GM18867 (cell line): ENCODE measurements around the gene GALNT6.
"Not testable (repeated sequence)": the region's sequence is repeated elsewhere in the genome, so short reads cannot be mapped to it uniquely, and the experiment has no call there.

Experiments
- ATAC-seq: cut with Tn5 transposase; IDR thresholded peaks from one replicate; pipeline ENCODE4 v1.9.1; 2021; ENCODE audit warnings: mild to moderate bottlenecking, moderate library complexity; ENCODE audit not compliant: unreplicated experiment

GALNT6 gene

GRCh38 chr12:51361161-51362016 lies 29.8 kb downstream of the GALNT6 start:
- no peak for ATAC-seq

DNA sequence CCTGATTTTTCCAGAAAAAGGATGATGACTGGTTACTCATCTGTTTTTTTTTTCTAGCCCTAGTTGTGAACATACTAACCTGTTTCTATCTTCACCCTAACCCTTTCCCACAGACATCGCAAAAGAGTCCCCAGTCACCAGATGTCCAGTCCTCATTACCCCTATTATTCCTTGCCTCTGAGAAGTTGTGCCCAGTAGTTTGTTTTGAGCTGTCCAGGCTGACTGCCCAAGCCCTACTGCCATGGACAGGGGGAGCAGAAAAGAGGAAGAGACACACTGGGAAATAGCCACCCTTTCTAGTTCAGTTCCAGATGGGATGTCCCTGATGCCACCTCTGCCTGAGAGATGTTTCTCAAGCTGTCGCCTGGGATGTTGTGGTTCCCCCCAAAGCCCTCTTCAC lies 30.9 kb downstream of the GALNT6 start:
- ATAC-seq, result no peak

- ATAC-seq, result no peak
Measured at GRCh38 chr12:51359851-51360250, 31.4 kb downstream of the GALNT6 start.

GRCh38 chr12:51358496-51358895 lies 32.7 kb downstream of the GALNT6 start:
- ATAC-seq, result no peak

GRCh38 chr12:51357374-51358047 lies 33.7 kb downstream of the GALNT6 start:
- no peak for ATAC-seq

GRCh38 chr12:51351913-51352532 lies 39.2 kb downstream of the GALNT6 start:
- no peak for ATAC-seq

GRCh38 chr12:51349026-51349425 lies 42.2 kb downstream of the GALNT6 start:
- no peak for ATAC-seq

GRCh38 chr12:51348116-51348515 lies 43.1 kb downstream of the GALNT6 start:
- ATAC-seq, result no peak

DNA sequence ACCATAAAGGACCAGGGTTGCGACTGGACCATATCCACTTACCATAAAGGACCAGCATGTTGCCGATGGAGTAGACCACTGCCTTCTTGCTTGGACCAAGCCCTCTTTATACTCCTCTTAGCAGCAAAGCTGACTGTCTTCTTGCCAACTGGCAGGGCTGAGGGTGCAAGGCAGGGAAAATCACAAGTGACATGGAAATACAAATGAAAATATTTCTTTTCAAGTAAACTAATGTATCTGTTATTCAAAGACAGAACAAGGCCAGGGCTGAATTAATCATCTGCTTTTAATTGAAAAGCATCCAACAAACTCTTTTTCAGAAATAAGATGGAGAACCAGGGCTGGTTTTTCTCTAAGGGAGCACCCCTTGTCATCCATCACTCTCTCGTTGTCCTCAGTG lies 44.6 kb downstream of the GALNT6 start, which contains the start of gene CELA1:
TSS of gene CELA1 (minus strand) at position 99 of the 400 bp plus-strand sequence. CDS start at position 58, 41 bp downstream.
- no peak for ATAC-seq

DNA sequence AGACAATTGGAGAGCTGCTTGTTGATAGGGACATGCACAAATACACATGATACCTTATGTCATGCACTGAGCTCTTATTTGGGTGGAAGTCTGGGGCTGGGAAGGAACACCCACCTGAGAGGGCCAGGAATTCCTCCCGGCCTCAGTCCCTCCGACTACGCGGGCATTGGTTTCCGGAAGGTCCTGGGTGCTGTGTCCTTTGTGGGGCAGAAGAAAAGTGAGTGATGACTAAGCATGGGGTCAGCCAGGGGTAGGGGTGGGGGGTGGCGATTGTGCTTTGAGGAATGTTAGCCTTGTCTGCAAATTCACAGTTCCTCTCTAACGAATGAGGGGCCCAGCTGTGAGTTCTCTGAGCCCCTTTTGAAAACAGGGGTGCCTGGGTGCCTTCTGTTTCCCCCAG lies 45.5 kb downstream of the GALNT6 start:
- ATAC-seq, result no peak

DNA sequence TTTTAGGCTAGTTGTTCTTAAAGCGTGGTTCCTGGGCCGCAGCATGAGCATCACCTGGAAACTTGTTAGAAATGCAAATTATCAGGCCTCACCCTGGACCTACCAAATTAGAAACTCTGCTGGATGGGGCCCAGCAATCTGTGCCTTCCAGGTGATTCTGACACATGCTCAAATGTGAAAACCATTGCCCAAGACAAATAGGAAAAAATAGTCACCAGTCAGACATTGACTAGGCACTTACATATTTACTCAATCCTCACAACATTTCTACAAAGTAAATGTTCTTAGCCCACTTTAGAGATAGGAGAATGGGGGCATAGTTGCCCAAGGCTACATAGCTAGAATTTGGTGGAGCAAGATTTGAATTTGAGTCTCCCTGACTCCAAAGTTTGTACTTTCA lies 48.0 kb downstream of the GALNT6 start:
- no peak for ATAC-seq

- no peak for ATAC-seq
Measured at GRCh38 chr12:51342416-51342815, 48.8 kb downstream of the GALNT6 start.

GRCh38 chr12:51341251-51342007 lies 49.8 kb downstream of the GALNT6 start:
- no peak for ATAC-seq

- no peak for ATAC-seq
Measured at GRCh38 chr12:51339750-51340149, 51.5 kb downstream of the GALNT6 start.

- ATAC-seq, result not testable (repeated sequence)
Measured at GRCh38 chr12:51337336-51337735, 53.9 kb downstream of the GALNT6 start.

DNA sequence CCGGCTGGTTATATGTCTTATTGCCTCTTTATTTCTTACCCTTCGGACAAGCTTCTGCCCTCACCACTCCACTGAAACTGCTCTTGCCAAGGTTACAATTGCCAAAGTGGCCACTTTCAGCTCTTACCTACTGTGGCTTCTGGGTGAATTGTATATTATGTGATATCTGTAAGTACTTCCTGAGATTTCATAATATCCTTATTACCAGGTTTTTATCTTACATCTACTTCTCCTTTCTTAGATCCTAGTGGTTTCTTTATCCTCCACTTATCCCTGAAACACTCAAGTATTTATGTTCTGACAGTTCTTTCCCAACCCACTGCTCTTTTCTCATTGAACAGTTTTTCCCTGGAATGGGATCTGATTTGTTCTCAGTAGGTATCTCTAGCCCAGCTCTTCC lies 55.3 kb downstream of the GALNT6 start:
- ATAC-seq, result no peak

- ATAC-seq, result no peak
Measured at GRCh38 chr12:51334764-51335163, 56.4 kb downstream of the GALNT6 start.

DNA sequence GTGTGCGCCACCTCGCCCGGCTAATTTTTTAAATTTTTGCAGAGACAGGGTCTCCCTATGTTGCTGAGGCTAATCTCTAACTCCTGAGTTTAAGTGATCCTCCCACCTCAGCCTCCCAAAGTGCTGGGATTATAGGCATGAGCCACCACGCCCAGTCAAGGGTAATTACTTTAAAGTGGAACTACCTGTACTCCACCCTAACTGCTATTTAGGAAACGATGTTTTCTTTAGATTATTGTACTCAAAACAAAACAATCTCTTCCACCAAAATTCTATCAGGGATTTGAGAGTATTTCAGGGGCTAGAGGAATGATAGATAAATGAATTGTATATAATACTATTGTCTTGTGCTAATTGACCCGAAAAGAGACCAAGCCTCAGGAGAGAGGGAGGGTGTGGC lies 57.7 kb downstream of the GALNT6 start:
- no peak for ATAC-seq

DNA sequence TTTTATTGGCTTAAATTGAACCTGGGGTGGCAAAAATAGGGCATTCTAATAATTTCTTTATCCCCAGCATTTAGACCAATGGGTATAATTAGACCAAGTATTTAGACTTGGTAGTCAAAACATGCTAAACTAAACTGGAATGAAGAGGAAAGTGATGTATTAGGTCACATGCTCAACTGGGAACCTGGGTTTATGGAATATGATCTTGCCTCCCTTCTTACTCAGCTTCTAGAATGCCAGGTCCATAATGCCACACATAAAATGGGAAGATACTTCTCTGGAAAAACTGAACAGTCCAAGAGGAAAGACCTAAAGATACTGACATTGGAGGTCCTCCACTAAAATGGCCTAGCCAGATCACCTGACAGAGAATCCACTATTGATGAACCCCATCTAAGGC lies 61.0 kb downstream of the GALNT6 start:
- ATAC-seq, result no peak

DNA sequence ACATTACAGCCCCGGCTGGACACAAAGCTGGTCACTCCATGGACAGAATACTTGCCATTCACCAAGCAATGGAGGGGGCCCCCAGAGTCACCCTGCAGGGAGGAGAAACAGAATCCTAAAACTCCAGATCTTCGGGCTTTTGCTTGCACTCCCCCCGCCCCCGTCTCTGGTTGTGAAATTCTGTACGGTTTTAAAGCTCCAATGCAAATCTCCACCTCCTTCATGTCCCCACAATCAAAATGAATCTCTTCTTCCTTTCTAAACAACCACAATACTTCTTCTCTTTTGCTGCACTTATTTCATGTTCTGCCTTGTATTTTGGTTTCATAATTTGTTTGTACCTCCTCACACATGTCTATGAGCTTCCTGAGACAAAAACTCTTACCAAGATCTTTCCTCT lies 61.5 kb downstream of the GALNT6 start:
- no peak for ATAC-seq

DNA sequence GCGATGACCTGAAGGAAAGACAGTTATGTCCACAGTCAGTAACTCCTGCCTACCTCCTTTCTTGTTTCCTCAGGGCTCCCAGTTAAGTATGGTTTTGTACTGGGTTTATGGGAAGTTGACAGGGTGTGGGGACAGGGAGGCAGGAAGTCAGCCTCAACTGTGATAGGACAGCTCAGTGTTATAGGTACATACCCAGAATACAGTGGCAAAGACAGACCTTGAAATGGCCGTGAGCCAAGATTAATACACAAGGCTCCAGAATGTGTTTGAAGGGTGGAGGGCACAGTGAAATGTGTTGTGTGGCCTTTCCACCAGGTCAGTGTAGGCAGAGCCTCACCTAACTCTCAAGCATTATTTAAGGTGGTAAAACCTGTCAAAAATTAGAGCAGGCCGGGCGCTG lies 62.6 kb downstream of the GALNT6 start:
- no peak for ATAC-seq
